ENCODE measurements around the gene INTS3.

The INTS3 gene

GRCh38 chr1:153776352-153776751 is 48.5 kb downstream of the INTS3 start:
- peak overlapping the region; percentile 70 for H3K4me3 ChIP-seq (ENCODE audit: low read depth, low read length)

GRCh38 chr1:153776845-153777370 is 49.1 kb downstream of the INTS3 start:
- no peak for TF ChIP-seq CTCF (IDR thresholded peaks at IDR 0.05; ENCODE audit: borderline replicate concordance, insufficient read depth, low read depth, low read length)
- H3K4me3 ChIP-seq (ENCODE audit: low read depth, low read length), result no peak overlapping the region

More at GRCh38 chr1:153776352-153776751, 48.5 kb downstream of the INTS3 start:
- no peak for TF ChIP-seq CTCF (IDR thresholded peaks at IDR 0.05; ENCODE audit: borderline replicate concordance, insufficient read depth, low read depth, low read length)

- H3K4me3 ChIP-seq (ENCODE audit: low read depth, low read length), result no peak overlapping the region
- TF ChIP-seq CTCF (IDR thresholded peaks at IDR 0.05; ENCODE audit: borderline replicate concordance, insufficient read depth, low read depth, low read length), result no peak
Observed at GRCh38 chr1:153777648-153778047, 49.8 kb downstream of the INTS3 start.

GRCh38 chr1:153778051-153778823 is 50.4 kb downstream of the INTS3 start:
- H3K4me3 ChIP-seq (ENCODE audit: low read depth, low read length), result no peak overlapping the region
- TF ChIP-seq CTCF (IDR thresholded peaks at IDR 0.05; ENCODE audit: borderline replicate concordance, insufficient read depth, low read depth, low read length), result no peak

GRCh38 chr1:153778824-153779519 is 51.1 kb downstream of the INTS3 start:
- TF ChIP-seq CTCF (IDR thresholded peaks at IDR 0.05; ENCODE audit: borderline replicate concordance, insufficient read depth, low read depth, low read length), result no peak

GRCh38 chr1:153779781-153780541 is 52.1 kb downstream of the INTS3 start:
- no peak for TF ChIP-seq CTCF (IDR thresholded peaks at IDR 0.05; ENCODE audit: borderline replicate concordance, insufficient read depth, low read depth, low read length)
- no peak overlapping the region for H3K4me3 ChIP-seq (ENCODE audit: low read depth, low read length)

More at GRCh38 chr1:153778824-153779519, 51.1 kb downstream of the INTS3 start:
- H3K4me3 ChIP-seq (ENCODE audit: low read depth, low read length), result no peak overlapping the region

Data from GM12875 (cell line).